Heart left ventricle (tissue), 13 donors: ENCODE data around the gene KCNMB4.

Experiments used
- CTCF ChIP-seq, 12 donors: fragments of 200-600 bp; sonication (generic) in 4 of 12; IDR thresholded peaks; one replicate each; pipeline versions ENCODE4 v1.5.0 to v1.8.0; 2018 to 2022; ENCODE audit warnings: antibody characterized with exemption in 12 of 12, mild to moderate bottlenecking in 5 of 12
- POLR2A ChIP-seq, 2 donors: fragments of 450-650 bp; IDR thresholded peaks; one replicate each; pipeline ENCODE4 v1.6.1; 2017; ENCODE audit warnings: antibody characterized with exemption in 2 of 2, mild to moderate bottlenecking in 2 of 2, moderate library complexity in 2 of 2
- donor health status: ischemic (EF 13 %, LVEDD 7.1; RV severe dilation, severe dysfunction).
- donor health status: DM: no; HTN: yes; CAD: no.
- donor health status: DM: no; HTN: no; CAD: no.
- donor health status: ischemic (EF 25% LVEDD 6.9; RV normal size, moderate dysfunction).
- donor health status: ischemic (EF 25% LVEDD 5.7; RV mildly dilated, moderate dysfunction).
- donor health status: ischemic (EF 35%, LVEDD 5.7; RV mildly dilated, moderate dysfunction).
- donor health status: nonischemic (EF 11% LVEDD 7.7; RV severe dilation, severe dysfunction).
- donor health status: DM: yes; HTN: yes; CAD: no.
- donor health status: PGD.
- donor health status: ischemic (EF 29% LVEDD 5.4; RV normal size, mild dysfunction).
- donor health status: nonischemic (EF 23%, LVEDD 6.1; RV moderate dilation, normal function).

GRCh38 chr12:70451528-70451927, 85.4 kb downstream of the KCNMB4 start:
- TF ChIP-seq POLR2A (IDR thresholded peaks at IDR 0.05), result no peak
- TF ChIP-seq CTCF (IDR thresholded peaks at IDR 0.05), result no peak
